Stimulated activated CD8-positive, alpha-beta memory T cell treated with anti-CD3 and anti-CD28 coated beads, Interleukin-15, amount 100 ng/mL, for 24 hours (primary cell): ENCODE results near the gene HEMK1.

Source experiments
- DNase-seq: peaks from one replicate; pipeline ENCODE4 v3.0.0-alpha.2; 2020; ENCODE audit warnings: low read depth

HEMK1 gene

DNA sequence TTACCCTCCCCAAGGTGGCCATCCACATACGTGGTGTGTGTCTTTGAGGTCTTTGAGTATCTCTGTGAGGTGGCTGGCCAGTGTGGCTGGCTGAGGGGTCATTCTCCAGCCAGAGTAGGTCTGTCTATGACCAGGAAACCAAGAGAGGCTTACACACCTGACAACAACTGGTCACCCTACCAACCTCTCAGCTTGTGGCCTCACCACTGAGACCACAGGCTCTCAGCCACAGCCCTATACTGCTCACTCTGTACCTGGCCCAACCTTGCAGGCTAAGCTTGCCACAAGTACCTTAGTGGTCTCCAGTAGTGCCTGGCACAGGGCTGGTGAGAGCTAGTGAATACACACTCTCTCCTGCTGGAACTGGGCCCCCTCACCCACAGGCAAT, 5.1 kb downstream of the HEMK1 start:
- DNase-seq, result no peak

DNA sequence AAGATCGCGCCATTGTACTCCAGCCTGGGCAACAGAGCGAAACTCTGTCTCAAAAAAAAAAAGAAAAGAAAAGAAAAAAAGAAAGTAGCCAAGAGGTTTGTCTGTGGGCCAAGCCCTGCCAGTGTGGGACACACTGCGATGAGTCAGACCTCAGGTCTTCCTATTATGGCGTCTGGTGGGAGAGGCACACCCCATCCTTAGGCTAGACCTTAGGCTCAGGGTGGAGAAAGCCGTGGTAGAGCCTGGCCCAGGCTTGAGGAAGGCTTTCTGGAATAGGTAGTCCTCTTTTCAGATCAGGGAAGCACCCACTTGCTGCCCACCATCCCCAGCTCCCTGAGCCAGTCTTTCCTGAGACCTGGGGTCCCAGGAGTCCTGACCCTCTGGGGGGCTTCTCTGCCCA, 6.0 kb downstream of the HEMK1 start:
- no peak for DNase-seq

DNA sequence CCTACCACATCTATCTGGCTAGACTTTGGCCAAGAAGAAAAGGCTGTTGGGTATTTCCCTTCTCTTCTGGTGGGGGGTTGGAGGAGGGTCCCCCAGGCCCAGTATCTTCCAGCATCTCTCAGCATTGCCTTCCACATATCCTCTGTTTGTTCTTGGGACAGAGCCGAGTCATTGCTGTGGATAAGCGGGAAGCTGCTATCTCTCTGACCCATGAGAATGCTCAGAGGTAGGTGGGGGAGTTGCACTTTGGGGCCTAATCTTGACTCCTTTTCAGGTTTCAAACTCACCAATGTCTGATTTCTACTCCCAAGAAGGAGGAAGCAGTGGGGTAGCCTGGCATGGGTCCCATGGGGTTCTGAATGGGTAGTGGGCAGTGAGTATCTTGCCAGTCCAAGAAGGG, 8.0 kb downstream of the HEMK1 start:
- DNase-seq, result no peak

DNA sequence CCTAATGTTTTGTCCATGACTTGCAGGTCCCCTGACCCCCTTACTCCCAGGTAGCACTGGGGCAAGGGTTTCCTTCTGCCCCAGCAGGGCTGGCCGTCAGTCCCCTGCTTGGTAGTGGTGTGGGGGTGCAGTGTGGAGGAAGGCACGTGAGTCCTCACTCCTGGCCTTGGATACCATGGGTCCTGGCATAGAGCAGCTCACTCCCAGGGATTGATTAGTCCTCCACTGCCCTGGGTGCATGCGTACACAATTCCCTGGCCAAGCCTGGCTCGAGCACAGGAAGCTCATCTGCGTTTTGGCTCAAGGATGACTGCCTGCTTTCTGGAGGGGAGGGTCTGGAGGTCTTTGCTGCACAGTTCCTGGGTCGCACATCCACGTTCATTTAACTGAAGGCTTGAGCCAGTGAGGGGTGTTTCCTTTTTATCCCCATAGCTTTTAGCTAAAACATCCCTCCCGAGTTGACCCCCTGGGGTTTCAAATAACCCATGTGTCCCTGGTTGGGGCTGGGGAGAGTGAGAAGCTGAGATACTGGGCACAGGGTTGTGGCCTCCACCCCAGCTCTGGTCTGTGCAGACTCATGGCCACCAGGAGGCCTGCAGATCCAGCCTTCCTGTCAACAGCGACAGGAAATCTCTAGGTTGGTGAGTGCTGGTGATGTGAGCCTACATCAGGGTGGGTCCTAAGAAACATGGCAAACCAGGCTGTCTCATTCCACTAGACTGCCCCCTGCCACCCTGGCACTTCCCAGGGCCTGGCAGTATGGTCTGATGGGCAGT, 11.5 kb downstream of the HEMK1 start:
- no peak for DNase-seq

DNA sequence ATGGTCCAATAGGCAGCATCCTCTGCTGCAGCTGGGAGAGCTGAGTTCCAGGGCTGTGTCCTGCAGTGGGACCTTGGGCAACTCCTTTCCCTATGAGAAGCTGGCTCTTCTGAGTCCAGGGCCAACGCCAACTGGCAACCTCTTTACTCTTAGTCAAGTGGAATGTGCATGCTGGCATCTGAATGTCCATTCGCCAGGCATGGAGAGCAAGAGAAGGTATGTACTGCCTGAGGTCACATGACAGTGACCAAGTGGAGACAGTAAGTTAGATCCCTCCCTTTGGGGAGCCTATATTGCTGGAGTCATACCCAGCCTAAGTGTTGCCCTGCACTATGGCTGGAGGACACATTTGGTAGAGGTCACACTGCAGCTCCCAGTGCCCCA, 12.1 kb downstream of the HEMK1 start:
- DNase-seq, result no peak

DNA sequence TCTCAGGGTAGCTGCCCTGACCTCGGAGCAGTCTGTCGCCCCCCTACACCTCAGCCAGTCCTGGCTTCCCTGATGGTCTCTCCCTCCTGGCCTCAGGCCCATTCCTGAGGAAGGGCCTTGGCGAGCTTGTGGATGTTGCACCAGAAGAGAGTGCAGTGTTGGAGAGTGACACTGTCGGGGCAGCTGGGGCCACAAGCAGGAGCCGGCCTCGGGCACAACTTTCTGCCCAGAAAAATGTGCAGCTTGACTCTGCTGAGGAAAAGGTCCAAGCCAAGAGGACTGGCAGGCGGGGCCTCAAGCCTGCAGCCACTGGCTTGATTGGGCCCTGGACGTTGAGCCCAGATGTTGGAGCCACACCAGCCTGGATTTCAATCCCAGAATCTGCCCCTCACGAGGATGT, 12.8 kb downstream of the HEMK1 start:
- no peak for DNase-seq

DNA sequence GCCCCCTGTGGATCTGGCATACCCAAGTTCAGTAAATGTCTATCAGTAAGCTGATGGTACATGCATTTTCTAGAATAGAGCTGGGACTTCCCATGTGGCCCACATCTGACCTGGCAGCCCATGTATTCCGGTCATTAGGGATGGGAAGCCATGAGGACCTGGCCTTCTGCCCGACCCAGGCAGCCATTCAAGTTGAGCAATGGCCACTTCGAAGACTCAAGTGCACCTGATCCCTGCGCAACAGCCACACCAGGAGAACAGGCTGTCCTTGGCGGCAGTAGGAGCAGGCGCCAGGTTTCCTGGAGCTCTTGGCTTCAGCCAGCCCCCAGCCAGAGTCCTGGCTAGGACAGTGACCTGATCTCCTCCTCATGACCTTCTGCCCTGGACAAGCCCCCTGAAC, 14.6 kb downstream of the HEMK1 start:
- no peak for DNase-seq

DNA sequence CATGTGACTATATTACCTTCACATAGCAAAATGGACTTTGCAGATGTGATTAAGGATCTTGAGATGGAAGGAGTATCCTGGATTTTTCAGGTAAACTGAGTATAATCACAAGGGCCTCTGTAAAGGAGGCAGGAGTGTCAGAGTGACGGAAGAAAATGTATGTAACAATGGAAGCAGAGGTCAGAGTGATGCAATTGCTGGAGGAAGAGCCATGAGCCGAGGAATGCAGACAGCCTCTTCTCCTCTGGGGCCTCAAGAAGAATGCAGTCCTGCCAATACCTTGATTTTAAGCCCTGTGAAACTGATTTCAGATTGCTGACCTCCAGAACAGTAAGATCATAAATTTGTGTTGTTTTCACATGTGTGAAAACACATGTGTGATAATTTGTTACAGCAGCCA, 15.1 kb downstream of the HEMK1 start:
- no peak for DNase-seq

DNA sequence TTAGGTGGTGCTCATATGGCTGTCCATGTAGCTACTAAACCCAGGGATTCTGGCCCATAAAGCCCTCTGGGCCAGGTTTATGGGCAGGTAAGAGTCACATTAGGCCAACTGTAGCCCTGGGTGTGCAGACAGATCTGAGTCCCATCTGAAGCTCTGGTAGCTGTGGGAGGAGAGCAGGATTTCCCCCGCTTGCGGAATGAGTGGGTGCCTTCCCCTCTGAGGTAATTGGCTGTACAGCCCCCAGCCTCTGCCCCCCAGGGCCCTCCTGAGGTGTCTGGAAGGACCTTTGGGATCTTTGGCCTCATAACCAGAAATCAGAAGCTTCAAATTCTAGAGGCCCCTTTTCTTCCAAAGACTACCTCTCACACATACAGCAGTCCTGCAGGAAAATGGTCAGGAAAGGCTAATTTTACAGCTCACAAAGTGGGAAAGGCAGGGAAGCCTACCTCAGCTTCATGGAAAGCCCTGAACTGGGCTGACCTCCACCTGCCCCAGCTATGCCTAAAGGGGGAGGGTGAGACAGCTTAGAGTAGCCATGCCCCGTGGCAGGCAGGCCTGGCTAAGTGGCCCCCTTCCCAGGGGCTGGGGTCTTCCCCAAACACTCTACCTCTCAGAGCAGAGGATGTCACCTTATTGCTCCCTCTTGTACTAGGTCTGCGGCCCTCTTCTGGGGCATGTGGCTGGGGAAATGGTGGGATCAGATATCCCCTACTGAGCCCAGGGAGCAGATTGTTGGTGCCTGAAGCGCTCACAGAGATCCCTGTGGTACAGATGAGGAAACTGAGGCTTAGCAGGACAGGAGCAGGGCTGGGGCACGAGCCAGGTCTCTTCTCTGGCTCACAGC, 16.8 kb downstream of the HEMK1 start:
- no peak for DNase-seq

DNA sequence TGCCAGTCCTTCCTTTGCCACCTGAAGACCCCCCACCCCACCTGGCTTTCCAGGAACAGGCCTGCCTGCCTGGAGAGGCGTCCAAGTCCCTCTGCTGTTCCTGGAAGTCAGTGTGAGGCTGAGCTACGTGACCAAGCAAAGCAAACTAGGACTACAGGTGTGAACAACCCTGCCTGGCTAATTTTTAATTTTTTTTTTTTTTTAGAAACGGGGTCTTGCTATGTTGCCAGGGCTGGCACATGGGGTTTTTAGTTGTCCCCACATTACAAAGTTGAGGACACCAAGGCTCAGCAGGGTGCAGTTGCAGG, 17.4 kb downstream of the HEMK1 start:
- DNase-seq, result no peak

DNA sequence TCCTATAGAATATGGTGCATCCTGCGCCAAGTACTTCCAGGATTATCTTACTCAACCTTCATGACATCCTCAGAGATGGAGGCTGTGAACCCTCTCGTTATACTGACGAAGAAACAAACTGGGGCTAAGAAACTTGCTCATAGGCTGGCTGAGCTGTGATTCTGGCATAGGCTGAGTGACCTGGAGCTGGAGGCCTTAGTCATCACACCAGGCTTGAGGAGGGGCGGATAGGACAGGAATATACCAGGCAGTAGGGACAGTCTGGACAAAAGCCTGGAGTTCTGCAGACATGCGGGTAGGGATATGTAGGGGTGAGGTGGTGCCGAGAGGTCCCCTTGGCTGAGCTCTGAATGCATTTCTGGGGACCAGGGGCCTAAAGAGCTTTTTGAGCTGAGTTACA, 18.1 kb downstream of the HEMK1 start:
- no peak for DNase-seq

DNA sequence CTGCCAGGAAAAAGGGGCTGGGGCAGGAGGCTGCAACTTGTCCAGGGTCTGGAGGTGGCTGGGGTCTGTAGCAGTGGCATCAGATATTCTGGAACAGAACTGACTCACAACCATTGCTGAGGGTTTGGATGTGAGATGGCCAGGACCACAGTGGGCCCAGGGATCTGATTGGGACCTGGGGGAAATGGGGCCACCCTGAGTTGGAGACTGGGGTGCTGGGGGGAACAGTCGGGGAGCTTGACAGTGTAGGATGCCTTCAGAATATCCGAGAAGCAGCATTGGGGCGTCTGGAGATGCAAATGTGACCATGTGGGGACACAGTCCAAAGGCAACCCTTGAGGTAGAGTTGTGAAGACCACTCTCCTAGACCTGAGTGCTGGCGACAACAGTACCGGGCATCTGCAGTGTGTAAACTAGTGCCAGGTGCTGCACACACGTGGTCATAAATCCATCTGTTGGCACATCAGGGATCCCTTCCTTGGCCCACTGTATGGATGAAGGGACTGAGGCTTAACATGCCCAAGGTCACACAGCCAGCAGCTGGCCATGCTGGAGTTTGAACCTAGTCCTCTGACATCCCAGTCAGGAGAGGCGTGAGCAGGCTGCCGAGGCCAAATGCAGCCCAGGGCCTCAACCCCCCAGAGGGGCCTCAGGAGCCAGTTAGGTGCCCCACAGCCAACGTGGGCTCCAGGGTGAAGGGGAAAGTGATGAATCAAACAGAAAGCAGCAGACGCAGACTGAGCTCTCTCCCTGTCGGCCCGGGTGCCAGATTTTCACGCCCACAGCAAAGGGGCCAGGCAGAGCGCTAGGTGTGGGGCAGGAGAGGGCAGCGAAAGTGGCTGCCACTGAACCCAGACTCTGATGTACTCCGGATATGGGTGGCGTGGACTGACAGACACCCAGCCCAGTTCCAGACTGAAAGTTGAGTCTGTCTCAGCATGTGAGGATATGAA, 18.8 kb downstream of the HEMK1 start:
- DNase-seq, result no peak

DNA sequence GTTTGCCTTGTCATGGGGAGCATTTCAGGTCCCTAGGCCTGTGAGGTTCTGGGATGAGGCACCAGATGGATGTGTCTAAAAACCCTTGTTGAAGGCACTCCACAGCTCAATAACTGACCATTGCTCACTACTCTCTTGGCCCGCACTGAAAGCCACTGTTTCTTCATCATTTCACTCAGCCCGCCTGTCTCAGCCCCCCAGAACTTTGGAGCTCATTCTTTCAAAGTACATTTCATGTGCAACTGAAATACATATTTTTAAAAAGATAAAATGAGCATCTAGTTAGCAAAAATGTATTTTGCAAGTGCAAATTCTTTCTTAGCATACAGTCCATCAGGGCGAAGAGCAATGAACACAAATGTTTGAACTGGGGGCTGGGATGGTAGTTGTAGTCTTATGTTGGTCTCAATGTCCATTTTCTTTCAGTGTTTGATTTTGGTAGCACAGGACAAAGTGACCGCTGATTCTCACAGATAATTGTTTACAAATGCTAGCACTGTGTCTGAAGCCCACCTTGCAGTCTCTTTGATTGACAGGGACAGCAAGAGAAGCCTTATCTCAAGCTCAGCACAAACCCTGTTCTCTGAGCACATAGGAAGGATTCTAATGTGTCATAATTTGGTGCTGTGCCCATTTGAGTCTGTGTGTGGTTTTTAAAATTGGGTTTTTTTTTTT, 19.6 kb downstream of the HEMK1 start:
- no peak for DNase-seq

DNA sequence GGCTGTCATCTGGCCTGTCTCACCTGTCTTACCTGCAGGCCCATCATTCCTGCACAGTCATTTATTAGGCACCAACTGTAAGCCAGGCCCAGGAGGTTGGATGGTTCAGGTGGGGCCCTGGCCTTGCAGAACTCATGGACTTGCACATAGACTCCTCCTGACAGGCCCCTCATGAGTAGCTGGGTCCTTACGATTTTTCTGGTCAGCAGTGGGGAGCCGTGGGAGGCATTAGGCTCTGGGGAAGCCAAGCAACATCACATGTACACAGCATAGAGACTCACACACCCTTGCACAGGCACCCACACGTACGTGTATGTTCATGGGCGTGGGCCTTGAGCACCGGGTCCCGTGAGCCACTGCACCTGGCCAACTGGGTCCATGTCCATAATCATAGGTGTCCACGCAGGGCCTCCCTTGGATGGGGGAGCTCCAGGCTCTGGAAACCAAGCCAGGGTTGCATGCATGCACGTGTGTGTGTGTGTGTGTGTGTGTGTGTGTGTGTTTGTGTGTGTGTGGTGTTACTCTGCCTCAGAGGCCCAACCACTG, 21.9 kb downstream of the HEMK1 start:
- DNase-seq, result no peak

DNA sequence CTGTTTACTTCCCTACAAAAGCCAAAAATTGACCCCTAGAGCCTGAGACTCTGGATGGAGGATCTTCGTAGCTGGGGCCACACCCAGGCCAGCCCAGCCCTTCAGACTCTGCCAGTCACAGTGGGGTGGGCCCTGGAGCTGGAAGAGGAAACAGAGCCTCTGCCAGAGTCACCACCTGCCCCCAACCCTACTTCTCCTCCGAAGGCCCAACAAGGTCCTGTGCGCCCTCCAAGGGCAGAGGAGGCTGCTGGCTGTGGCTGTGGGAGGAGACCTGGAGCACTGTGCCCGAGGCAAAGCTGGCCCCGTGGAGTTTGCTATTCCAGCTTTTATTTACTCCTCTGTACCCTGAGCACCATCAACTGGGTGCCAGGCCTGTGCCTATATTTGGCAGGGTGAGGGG, 23.2 kb downstream of the HEMK1 start:
- DNase-seq, result no peak

DNA sequence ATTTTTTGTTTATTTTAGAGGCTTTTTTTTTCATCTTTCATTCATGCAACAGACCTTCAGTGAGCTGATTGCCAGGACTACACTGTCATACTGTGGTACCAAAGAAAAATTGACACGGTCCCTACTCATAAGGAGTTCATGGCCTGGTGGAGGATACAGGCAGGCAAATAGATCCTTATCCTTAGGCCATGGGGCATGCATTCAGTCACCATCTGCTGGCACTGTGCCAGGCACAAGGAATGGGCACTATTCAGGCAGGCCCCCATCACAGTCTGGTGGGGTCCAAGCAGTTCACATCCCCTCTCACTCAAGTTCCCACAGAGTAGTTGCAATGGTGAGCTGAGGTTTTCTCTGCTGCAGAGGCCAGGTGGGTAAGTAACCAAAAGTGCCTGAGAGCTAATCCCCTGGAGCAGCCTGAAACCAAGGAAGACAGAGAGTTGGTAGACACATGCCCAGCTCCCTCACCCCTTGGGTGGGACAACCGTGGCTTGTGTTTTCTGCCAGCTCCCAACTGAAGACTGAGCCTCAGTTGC, 25.0 kb downstream of the HEMK1 start:
- no peak for DNase-seq

DNA sequence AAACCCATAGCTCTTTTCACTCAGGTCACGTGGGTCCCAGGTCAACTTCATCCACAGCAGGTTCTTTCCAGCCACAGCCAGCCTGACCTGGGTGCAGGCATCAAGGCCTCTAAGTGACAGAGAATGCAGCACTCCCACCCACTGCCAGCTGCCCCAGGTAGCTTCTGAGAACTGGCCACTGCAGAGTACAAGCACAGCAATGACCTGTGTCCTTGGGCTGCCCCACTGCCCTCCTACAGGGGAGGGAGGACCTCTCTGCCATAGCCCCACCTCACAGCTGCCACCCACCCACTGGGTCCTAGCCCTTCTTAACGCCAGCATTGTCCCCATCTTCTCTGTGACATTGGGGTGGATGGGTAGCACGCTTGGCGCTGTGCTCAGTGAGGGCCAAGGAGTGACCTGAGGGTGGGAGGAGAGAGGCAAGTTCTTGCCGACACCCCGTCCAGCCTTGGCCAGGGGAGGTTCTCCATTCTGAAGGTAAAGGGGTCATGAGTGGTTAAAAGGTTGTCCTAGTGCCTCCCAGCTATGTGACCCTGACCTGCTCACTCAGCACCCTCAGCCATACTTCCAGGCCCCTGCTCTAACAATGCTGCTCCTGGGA, 29.9 kb downstream of the HEMK1 start:
- DNase-seq, result no peak

DNA sequence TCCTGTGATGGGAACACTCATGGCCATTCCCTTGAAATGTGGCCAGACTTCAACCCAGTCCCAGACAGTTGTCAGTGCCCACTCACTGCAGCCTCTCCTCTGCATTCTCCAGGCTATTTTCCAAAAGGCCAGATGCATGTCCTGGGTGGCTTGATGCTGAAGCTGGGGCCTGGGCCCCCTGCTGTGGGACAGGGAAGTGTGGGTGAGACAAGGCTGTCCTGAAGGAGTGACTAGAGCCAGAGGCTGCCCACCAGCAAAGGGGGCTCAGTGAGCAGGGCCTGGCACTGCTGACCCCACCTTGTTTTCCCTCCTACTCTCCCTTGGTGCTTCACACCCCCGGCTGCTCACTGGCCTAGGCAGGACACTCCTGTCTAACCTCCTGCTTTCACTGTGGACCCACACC, 30.4 kb downstream of the HEMK1 start:
- DNase-seq, result no peak

DNA sequence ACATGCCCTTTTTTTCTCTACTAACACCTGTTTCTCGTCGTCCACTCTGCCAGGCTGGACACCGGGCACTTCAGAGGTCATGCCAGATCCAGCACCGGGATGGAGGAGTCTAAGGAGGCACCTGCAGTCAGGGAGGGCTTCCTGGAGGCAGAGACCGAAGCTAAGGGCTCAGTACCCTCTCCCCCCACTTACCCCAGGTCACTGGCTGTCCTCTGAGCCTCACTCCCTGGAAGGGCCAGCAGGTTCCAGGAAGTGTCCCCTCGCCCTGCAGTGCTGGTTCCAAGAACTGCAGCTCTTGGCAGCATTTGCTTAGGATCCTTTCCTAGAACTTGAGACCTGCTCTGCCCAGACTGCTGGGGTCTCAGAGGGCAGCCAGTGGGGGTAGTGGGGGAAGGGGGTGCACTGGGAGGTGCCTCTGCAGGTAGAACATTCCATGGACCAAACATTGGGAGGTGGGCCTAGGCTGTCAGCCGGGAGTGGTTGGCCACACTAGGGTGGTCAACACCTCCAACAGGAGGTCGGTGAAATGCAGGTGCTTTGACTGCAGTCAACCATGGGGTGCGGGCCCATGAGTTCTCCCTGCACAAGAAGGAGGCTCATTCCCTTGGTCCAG, 30.9 kb downstream of the HEMK1 start:
- DNase-seq, result no peak

DNA sequence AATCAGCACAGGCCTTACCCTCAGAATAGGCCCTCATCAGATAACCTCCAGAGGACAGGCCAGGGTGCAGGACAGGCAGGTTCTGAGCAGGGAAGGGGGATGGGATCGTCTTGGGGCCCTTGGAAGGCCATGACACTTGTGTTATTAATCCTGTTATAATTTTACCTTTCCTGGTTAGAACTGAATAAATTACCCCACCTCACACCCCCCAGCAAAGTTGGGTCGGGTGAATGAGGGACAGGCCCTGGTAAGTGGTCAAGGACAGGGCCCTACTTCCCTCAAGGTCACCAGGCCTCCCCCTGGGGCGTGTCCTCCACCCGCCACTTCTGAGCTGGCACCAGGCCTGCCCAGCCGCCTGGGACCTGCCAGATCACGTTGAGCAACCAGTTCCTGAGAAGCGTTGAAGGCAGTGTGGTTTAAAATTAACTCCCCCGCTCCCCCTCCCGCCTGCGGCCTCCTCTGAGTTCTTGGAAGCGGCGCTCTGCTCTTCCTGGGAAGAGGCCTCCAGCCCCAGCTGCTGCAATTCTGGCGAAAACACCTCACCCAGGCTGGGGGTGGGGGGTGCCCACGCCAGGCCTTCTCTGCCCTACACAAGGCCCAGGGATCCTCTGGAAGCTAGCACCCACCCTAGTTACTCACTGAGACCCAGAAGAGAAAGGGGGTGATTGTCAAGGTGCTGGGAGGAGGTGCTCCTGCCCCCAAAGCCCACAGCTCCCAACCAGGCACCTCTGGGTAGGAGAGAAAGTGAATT, 31.7 kb downstream of the HEMK1 start:
- peak; percentile 74 for DNase-seq
